SK-N-SH (cell line): ENCODE results near the gene PRUNE1.

Experiments
- EP300 ChIP-seq, 2 experiments: IDR thresholded peaks; 2 replicates each; pipeline versions ENCODE4 v1.4.0 to v1.6.1; 2012; ENCODE audit warnings: borderline replicate concordance in 1 of 2, low read depth in 1 of 2, low read length in 1 of 2
- FOXM1 ChIP-seq: IDR thresholded peaks from 2 replicates; pipeline ENCODE4 v1.4.0; 2012; ENCODE audit warnings: low read depth, mild to moderate bottlenecking
- GABPA ChIP-seq: IDR thresholded peaks from 2 replicates; pipeline ENCODE4 v1.4.0; 2012; ENCODE audit warnings: low read depth, mild to moderate bottlenecking
- MAX ChIP-seq: IDR thresholded peaks from 2 replicates; pipeline ENCODE4 v1.4.0; 2012; ENCODE audit warnings: low read depth
- NRF1 ChIP-seq: IDR thresholded peaks from 2 replicates; pipeline ENCODE4 v1.6.1; 2012; ENCODE audit warnings: low read depth, mild to moderate bottlenecking, low read length
- POLR2AphosphoS5 ChIP-seq: IDR thresholded peaks from 2 replicates; pipeline ENCODE4 v1.6.1; 2012; ENCODE audit warnings: low read depth, low read length
- USF2 ChIP-seq: fragments of 150-350 bp; IDR thresholded peaks from 2 replicates; pipeline ENCODE4 v1.6.1; 2017; ENCODE audit warnings: antibody characterized with exemption, low read length, low read depth, borderline replicate concordance

GRCh38 chr1:150974580-150975478 is 33.4 kb upstream of the PRUNE1 start, which contains the start of gene CERS2:
- no peak for TF ChIP-seq FOXM1
- TF ChIP-seq POLR2AphosphoS5 = 0 out of 2 replicates have a peak, but pooled peaks have one; percentile 26
- no peak for TF ChIP-seq EP300 (IDR thresholded peaks at IDR 0.05; ENCODE audit: borderline replicate concordance in 1 of 2, low read depth in 1 of 2, low read length in 1 of 2)
- TF ChIP-seq USF2 = no peak
- TF ChIP-seq MAX = no peak
- no peak for TF ChIP-seq NRF1
- TF ChIP-seq GABPA = no peak
